Measurements from ENCODE around the gene PEG3.

Gene PEG3

GRCh38 chr19:56874530-56874929, 34.0 kb upstream of the PEG3 start:
- Histone ChIP-seq H4K20me1 (ENCODE audit: low read depth, low read length) (no peaks in the 10 kb centered on the region), H3K9me2 (replicated peaks; ENCODE audit: insufficient read depth, low read length) (no peaks in the 10 kb centered on the region), H3K27ac (ENCODE audit: low read depth, low read length) (no peak overlapping the region), H3K36me3 (ENCODE audit: low read length) (no peaks in the 10 kb centered on the region), H3K9ac (ENCODE audit: low read length) (no peak overlapping the region), H3K4me2 (ENCODE audit: low read depth, low read length, poor library complexity, severe bottlenecking) (no peak overlapping the region), H3K27me3 (ENCODE audit: low read length) (no peaks in the 10 kb centered on the region), H3F3A (ENCODE audit: insufficient read depth) (no peaks in the 10 kb centered on the region), H2AFZ (ENCODE audit: low read depth, low read length, severe bottlenecking) (no peak overlapping the region), H3K79me2 (ENCODE audit: insufficient read depth, low read length) (no peaks in the 10 kb centered on the region), H3K4me3 (ENCODE audit: insufficient read depth, low read length, poor library complexity, severe bottlenecking) (no peak overlapping the region), H3K9me3 (ENCODE audit: insufficient read depth, low read length) (no peaks in the 10 kb centered on the region)
- no peak for TF ChIP-seq EZH2phosphoT487 (conservative IDR thresholded peaks at IDR 0.05; ENCODE audit: low read length)
- no peak for TF ChIP-seq CTCF (IDR thresholded peaks at IDR 0.05; ENCODE audit: insufficient read depth, low read length, poor library complexity, severe bottlenecking)

- TF ChIP-seq EZH2phosphoT487 (conservative IDR thresholded peaks at IDR 0.05; ENCODE audit: low read length) (no peak), CTCF (IDR thresholded peaks at IDR 0.05; ENCODE audit: insufficient read depth, low read length, poor library complexity, severe bottlenecking) (no peak)
- H4K20me1 ChIP-seq (ENCODE audit: low read depth, low read length) = no peaks in the 10 kb centered on the region
- no peak overlapping the region for H3K9ac ChIP-seq (ENCODE audit: low read length)
- H3K9me3 ChIP-seq (ENCODE audit: insufficient read depth, low read length) = no peaks in the 10 kb centered on the region
- H3K27me3 ChIP-seq (ENCODE audit: low read length) = no peaks in the 10 kb centered on the region
- no peaks in the 10 kb centered on the region for H3K79me2 ChIP-seq (ENCODE audit: insufficient read depth, low read length)
- no peak overlapping the region for H3K4me2 ChIP-seq (ENCODE audit: low read depth, low read length, poor library complexity, severe bottlenecking)
- no peaks in the 10 kb centered on the region for H3K9me2 ChIP-seq (replicated peaks; ENCODE audit: insufficient read depth, low read length)
- no peaks in the 10 kb centered on the region for H3K36me3 ChIP-seq (ENCODE audit: low read length)
- no peak overlapping the region for H3K27ac ChIP-seq (ENCODE audit: low read depth, low read length)
- H2AFZ ChIP-seq (ENCODE audit: low read depth, low read length, severe bottlenecking) = no peak overlapping the region
- H3K4me3 ChIP-seq (ENCODE audit: insufficient read depth, low read length, poor library complexity, severe bottlenecking) = no peak overlapping the region
- no peaks in the 10 kb centered on the region for H3F3A ChIP-seq (ENCODE audit: insufficient read depth)
Measured at GRCh38 chr19:56873493-56873892, 33.0 kb upstream of the PEG3 start.

- no peak for TF ChIP-seq EZH2phosphoT487 (conservative IDR thresholded peaks at IDR 0.05; ENCODE audit: low read length)
- no peak overlapping the region for H3K27ac ChIP-seq (ENCODE audit: low read depth, low read length)
- H3K27me3 ChIP-seq (ENCODE audit: low read length) = no peaks in the 10 kb centered on the region
- no peaks in the 10 kb centered on the region for H3K79me2 ChIP-seq (ENCODE audit: insufficient read depth, low read length)
- H3K4me2 ChIP-seq (ENCODE audit: low read depth, low read length, poor library complexity, severe bottlenecking) = no peak overlapping the region
- H3K4me3 ChIP-seq (ENCODE audit: insufficient read depth, low read length, poor library complexity, severe bottlenecking) = no peak overlapping the region
- H3K9me3 ChIP-seq (ENCODE audit: insufficient read depth, low read length) = no peaks in the 10 kb centered on the region
- no peak overlapping the region for H3K9ac ChIP-seq (ENCODE audit: low read length)
- no peaks in the 10 kb centered on the region for H3K36me3 ChIP-seq (ENCODE audit: low read length)
- no peak overlapping the region for H2AFZ ChIP-seq (ENCODE audit: low read depth, low read length, severe bottlenecking)
- H4K20me1 ChIP-seq (ENCODE audit: low read depth, low read length) = no peaks in the 10 kb centered on the region
- H3F3A ChIP-seq (ENCODE audit: insufficient read depth) = no peaks in the 10 kb centered on the region
- H3K9me2 ChIP-seq (replicated peaks; ENCODE audit: insufficient read depth, low read length) = no peaks in the 10 kb centered on the region
Measured at GRCh38 chr19:56869886-56870285, 29.4 kb upstream of the PEG3 start.

GRCh38 chr19:56868446-56868845, 27.9 kb upstream of the PEG3 start:
- no peak for TF ChIP-seq CTCF (IDR thresholded peaks at IDR 0.05; ENCODE audit: insufficient read depth, low read length, poor library complexity, severe bottlenecking)
- TF ChIP-seq EZH2phosphoT487 (conservative IDR thresholded peaks at IDR 0.05; ENCODE audit: low read length) = no peak
- H3K4me2 ChIP-seq (ENCODE audit: low read depth, low read length, poor library complexity, severe bottlenecking) = no peak overlapping the region
- no peaks in the 10 kb centered on the region for H3K36me3 ChIP-seq (ENCODE audit: low read length)
- no peaks in the 10 kb centered on the region for H4K20me1 ChIP-seq (ENCODE audit: low read depth, low read length)
- no peak overlapping the region for H3K9ac ChIP-seq (ENCODE audit: low read length)
- H3K79me2 ChIP-seq (ENCODE audit: insufficient read depth, low read length) = no peaks in the 10 kb centered on the region
- no peaks in the 10 kb centered on the region for H3K9me2 ChIP-seq (replicated peaks; ENCODE audit: insufficient read depth, low read length)
- no peak overlapping the region for H3K27ac ChIP-seq (ENCODE audit: low read depth, low read length)
- H3K4me3 ChIP-seq (ENCODE audit: insufficient read depth, low read length, poor library complexity, severe bottlenecking) = no peak overlapping the region
- no peaks in the 10 kb centered on the region for H3F3A ChIP-seq (ENCODE audit: insufficient read depth)
- H3K9me3 ChIP-seq (ENCODE audit: insufficient read depth, low read length) = no peaks in the 10 kb centered on the region
- no peak overlapping the region for H2AFZ ChIP-seq (ENCODE audit: low read depth, low read length, severe bottlenecking)
- H3K27me3 ChIP-seq (ENCODE audit: low read length) = no peaks in the 10 kb centered on the region

Data from SU-DHL-6 (cell line).